ENCODE data around the gene CAMTA1. TPM values are rescaled to one million over a fixed set of nuclear protein-coding genes. Genes with fewer than 3 reads are reported as not detected.
"Not testable (repeated sequence)": the region's sequence is repeated elsewhere in the genome, so short reads cannot be mapped to it uniquely, and the experiment has no call there.

Gene CAMTA1
- polyA plus RNA-seq, 1 donor from 2014 or later, result 162 TPM

DNA sequence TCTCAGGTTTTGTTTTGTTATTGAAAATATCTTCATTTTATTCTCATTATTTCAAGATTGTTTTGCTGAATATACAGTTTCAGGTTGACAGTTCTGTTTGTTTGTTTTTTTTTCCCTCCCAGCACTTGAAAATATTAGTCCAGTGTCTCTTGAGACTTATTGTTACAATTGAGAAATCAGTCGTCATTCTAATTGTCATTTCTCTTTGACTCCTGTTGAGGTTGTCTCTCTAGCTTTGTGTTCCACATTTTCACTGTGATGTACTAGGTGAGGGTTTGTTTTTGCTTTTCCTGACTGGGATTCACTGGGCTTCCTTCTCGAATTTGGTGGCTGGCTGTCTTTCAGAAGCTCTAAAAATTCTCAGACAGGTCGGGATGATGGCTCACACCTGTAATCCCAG lies 542.6 kb downstream of the CAMTA1 start:
- no peak overlapping the region for H2AFZ ChIP-seq (ENCODE audit: low read depth, low read length)
- no peak overlapping the region for H3K4me3 ChIP-seq (ENCODE audit: low read length)
- no peak for TF ChIP-seq EP300 (conservative IDR thresholded peaks at IDR 0.05; ENCODE audit: poor library complexity, severe bottlenecking)
- TF ChIP-seq SMC3 (conservative IDR thresholded peaks at IDR 0.05; ENCODE audit: poor library complexity), result no peak
- no peak for TF ChIP-seq POLR2AphosphoS5 (IDR thresholded peaks at IDR 0.05)
- no peak for TF ChIP-seq REST (IDR thresholded peaks at IDR 0.05; ENCODE audit: borderline replicate concordance)
- no peak for TF ChIP-seq MXI1 (conservative IDR thresholded peaks at IDR 0.05; ENCODE audit: poor library complexity, severe bottlenecking)
- no peak for TF ChIP-seq RAD21 (conservative IDR thresholded peaks at IDR 0.05)
- TF ChIP-seq CTCF (IDR thresholded peaks at IDR 0.05; ENCODE audit: poor library complexity, severe bottlenecking), result no peak
- no peak for TF ChIP-seq EZH2 (IDR thresholded peaks at IDR 0.05; ENCODE audit: borderline replicate concordance, insufficient read depth, low read length, poor library complexity, severe bottlenecking)
- TF ChIP-seq TAF1 (IDR thresholded peaks at IDR 0.05; ENCODE audit: low read depth), result no peak
- H3F3A ChIP-seq (ENCODE audit: insufficient read depth, low read length, poor library complexity, severe bottlenecking), result no peaks in the 10 kb centered on the region
- no peaks in the 10 kb centered on the region for H3K27me3 ChIP-seq (ENCODE audit: insufficient read depth, low read depth, low read length)
- H3K9me3 ChIP-seq (ENCODE audit: low read length), result no peaks in the 10 kb centered on the region
- H3K27ac ChIP-seq (ENCODE audit: low read length), result no peak overlapping the region
- no peaks in the 10 kb centered on the region for H3K36me3 ChIP-seq (ENCODE audit: insufficient read depth, low read length)
- H3K4me2 ChIP-seq (ENCODE audit: low read length), result no peak overlapping the region
- H3K79me2 ChIP-seq (replicated peaks; ENCODE audit: insufficient read depth, low read length), result no peaks in the 10 kb centered on the region
- no peaks in the 10 kb centered on the region for H4K20me1 ChIP-seq (ENCODE audit: insufficient read depth)
- no peak overlapping the region for H3K9ac ChIP-seq (ENCODE audit: low read length)
- H3K9me2 ChIP-seq (ENCODE audit: insufficient read depth, low read length), result no peaks in the 10 kb centered on the region

DNA sequence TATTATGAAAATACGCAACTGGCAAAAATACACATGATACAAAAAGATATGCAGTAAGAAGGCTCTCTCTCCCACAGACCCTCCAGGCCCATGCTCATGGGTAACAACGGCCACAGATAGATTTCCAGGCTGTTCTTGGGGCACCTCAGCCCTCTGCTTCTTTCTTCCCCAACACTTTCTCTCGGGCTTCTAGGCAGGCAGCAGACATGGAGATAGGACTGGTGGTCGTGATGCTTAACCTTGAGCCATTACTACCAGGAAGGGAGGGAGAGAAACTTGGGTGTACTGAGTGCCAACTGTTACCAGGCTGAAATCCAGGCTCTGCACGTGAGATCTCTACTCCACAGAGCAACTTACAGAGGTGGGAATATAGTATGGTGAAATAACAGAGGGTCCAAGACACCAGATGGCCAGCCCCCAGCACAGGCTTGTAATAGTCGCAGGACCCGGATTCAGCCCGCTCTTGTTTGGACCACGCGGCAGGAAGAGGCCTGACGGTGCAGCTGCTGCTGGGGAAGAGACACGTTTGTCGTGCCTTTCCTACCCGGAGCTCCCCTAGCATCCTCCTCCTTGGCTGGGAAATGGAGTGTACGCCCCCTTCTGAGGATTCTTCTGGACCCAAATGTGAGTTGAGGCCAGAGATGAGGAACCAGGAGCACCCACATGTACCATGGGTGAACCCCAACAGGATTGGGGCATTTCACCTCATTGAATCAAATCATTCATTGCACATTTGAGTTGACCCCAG lies 544.8 kb downstream of the CAMTA1 start:
- Histone ChIP-seq H3K4me2 (ENCODE audit: low read length) (no peak overlapping the region), H3K4me3 (ENCODE audit: low read length) (no peak overlapping the region), H3K9me3 (ENCODE audit: low read length) (no peaks in the 10 kb centered on the region), H3K27ac (ENCODE audit: low read length) (no peak overlapping the region), H4K20me1 (ENCODE audit: insufficient read depth) (no peaks in the 10 kb centered on the region), H2AFZ (ENCODE audit: low read depth, low read length) (no peak overlapping the region), H3K79me2 (replicated peaks; ENCODE audit: insufficient read depth, low read length) (no peaks in the 10 kb centered on the region), H3K27me3 (ENCODE audit: insufficient read depth, low read depth, low read length) (no peaks in the 10 kb centered on the region), H3K9me2 (ENCODE audit: insufficient read depth, low read length) (no peaks in the 10 kb centered on the region), H3K9ac (ENCODE audit: low read length) (no peak overlapping the region), H3F3A (ENCODE audit: insufficient read depth, low read length, poor library complexity, severe bottlenecking) (no peaks in the 10 kb centered on the region), H3K36me3 (ENCODE audit: insufficient read depth, low read length) (no peaks in the 10 kb centered on the region)
- TF ChIP-seq CTCF (IDR thresholded peaks at IDR 0.05; ENCODE audit: poor library complexity, severe bottlenecking) (no peak), TAF1 (IDR thresholded peaks at IDR 0.05; ENCODE audit: low read depth) (no peak), MXI1 (conservative IDR thresholded peaks at IDR 0.05; ENCODE audit: poor library complexity, severe bottlenecking) (no peak), RAD21 (conservative IDR thresholded peaks at IDR 0.05) (no peak), REST (IDR thresholded peaks at IDR 0.05; ENCODE audit: borderline replicate concordance) (no peak), POLR2AphosphoS5 (IDR thresholded peaks at IDR 0.05) (no peak), EZH2 (IDR thresholded peaks at IDR 0.05; ENCODE audit: borderline replicate concordance, insufficient read depth, low read length, poor library complexity, severe bottlenecking) (no peak), SMC3 (conservative IDR thresholded peaks at IDR 0.05; ENCODE audit: poor library complexity) (no peak), EP300 (conservative IDR thresholded peaks at IDR 0.05; ENCODE audit: poor library complexity, severe bottlenecking) (no peak)

DNA sequence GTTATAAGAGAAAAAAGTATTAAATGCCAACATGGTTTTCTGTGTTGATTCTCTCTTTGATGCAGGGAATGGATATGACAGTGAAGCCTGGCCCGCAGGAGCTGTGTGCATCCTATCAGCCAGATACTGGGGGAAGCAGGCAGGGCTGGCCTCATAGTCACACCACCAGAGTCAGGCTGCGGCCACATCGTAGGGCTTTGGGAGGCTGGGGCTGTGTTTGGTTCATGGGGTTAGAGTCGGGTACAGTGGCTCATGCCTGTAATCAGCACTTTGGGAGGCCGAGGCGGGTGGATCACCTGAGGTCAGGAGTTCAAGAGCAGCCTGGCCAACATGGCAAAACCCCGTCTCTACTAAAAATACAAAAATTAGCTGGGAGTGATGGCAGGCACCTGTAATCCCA lies 545.5 kb downstream of the CAMTA1 start:
- not testable (repeated sequence) for H3K36me3 ChIP-seq (ENCODE audit: insufficient read depth, low read length); H3K4me3 ChIP-seq (ENCODE audit: low read length); H3K9me3 ChIP-seq (ENCODE audit: low read length); H3K9ac ChIP-seq (ENCODE audit: low read length); H3K79me2 ChIP-seq (replicated peaks; ENCODE audit: insufficient read depth, low read length); H3K27me3 ChIP-seq (ENCODE audit: insufficient read depth, low read depth, low read length); H2AFZ ChIP-seq (ENCODE audit: low read depth, low read length); H4K20me1 ChIP-seq (ENCODE audit: insufficient read depth); H3K27ac ChIP-seq (ENCODE audit: low read length); H3K4me2 ChIP-seq (ENCODE audit: low read length); H3F3A ChIP-seq (ENCODE audit: insufficient read depth, low read length, poor library complexity, severe bottlenecking); H3K9me2 ChIP-seq (ENCODE audit: insufficient read depth, low read length)

Measured in neural cell (in vitro differentiated cells).